IPS DF 6.9 (cell line): Measurements from ENCODE around the gene IQGAP1.
"Not testable (repeated sequence)": the region's sequence is repeated elsewhere in the genome, so short reads cannot be mapped to it uniquely, and the experiment has no call there.

Experiments used
- DNase-seq: peaks from one replicate; pipeline ENCODE4 v3.0.0-alpha.2; 2013; ENCODE audit warnings: low read depth, low spot score
- H3K27ac ChIP-seq: one replicate; pipeline ENCODE4 v1.5.1; 2013; ENCODE audit warnings: low read length, control low read depth
- H3K27me3 ChIP-seq: 2 replicates; pipeline ENCODE4 v1.6.1; 2013; ENCODE audit warnings: mild to moderate bottlenecking, low read length; ENCODE audit not compliant: control insufficient read depth, insufficient read depth
- H3K36me3 ChIP-seq: 2 replicates; pipeline ENCODE4 v1.6.1; 2013; ENCODE audit warnings: low read length; ENCODE audit not compliant: control insufficient read depth, insufficient read depth
- H3K4me1 ChIP-seq: 2 replicates; pipeline ENCODE4 v1.6.1; 2013; ENCODE audit warnings: low read length; ENCODE audit not compliant: control insufficient read depth, insufficient read depth
- H3K4me3 ChIP-seq: 2 replicates; pipeline ENCODE4 v1.5.1; 2013; ENCODE audit warnings: mild to moderate bottlenecking, low read length
- H3K9me3 ChIP-seq: 2 replicates; pipeline ENCODE4 v1.6.1; 2013; ENCODE audit warnings: low read length, inconsistent platforms; ENCODE audit not compliant: control insufficient read depth, insufficient read depth
- WGBS: extraction: QIAGEN DNeasy Blood & Tissue Kit; methylation state at CpG from one replicate; pipeline ENCODE4 v1.1.7; 2013; ENCODE audit warnings: mixed read lengths, missing lambda C conversion rate; ENCODE audit not compliant: insufficient read length, insufficient coverage; 5-methylcytosine and 5-hydroxymethylcytosine counted together

IQGAP1 gene

GRCh38 chr15:90409587-90409986 is 21.5 kb downstream of the IQGAP1 start:
- H3K36me3 ChIP-seq, H3K27me3 ChIP-seq, H3K9me3 ChIP-seq, H3K27ac ChIP-seq, DNase-seq, H3K4me1 ChIP-seq, H3K4me3 ChIP-seq: not testable (repeated sequence)
- WGBS = no CpG with 5 or more reads among the region's 3 CpGs

- WGBS = no CpG with 5 or more reads among the region's 4 CpGs
- H3K36me3 ChIP-seq, H3K9me3 ChIP-seq, H3K4me1 ChIP-seq, H3K27me3 ChIP-seq, H3K27ac ChIP-seq, DNase-seq, H3K4me3 ChIP-seq: not testable (repeated sequence)
Observed at GRCh38 chr15:90410316-90410715, 22.3 kb downstream of the IQGAP1 start.

GRCh38 chr15:90411176-90411575 is 23.1 kb downstream of the IQGAP1 start:
- WGBS = no CpG with 5 or more reads among the region's 2 CpGs
- H3K36me3 ChIP-seq = no peaks in the 10 kb centered on the region
- DNase-seq = no peak

GRCh38 chr15:90412356-90413194 is 24.5 kb downstream of the IQGAP1 start:
- Histone ChIP-seq H3K9me3 (no peaks in the 10 kb centered on the region), H3K36me3 (no peaks in the 10 kb centered on the region), H3K27me3 (no peaks in the 10 kb centered on the region), H3K4me3 (no peak overlapping the region), H3K27ac (peak overlapping the region; percentile 42), H3K4me1 (peaks cover 7% of the 10 kb centered on the region; the same call in 1 of the 2 replicates)
- peak; percentile 57 for DNase-seq
- WGBS = no CpG with 5 or more reads among the region's 3 CpGs

More at GRCh38 chr15:90411176-90411575, 23.1 kb downstream of the IQGAP1 start:
- Histone ChIP-seq H3K27me3 (no peaks in the 10 kb centered on the region), H3K4me3 (no peak overlapping the region), H3K27ac (no peak overlapping the region), H3K4me1 (peaks cover 7% of the 10 kb centered on the region; the same call in 1 of the 2 replicates), H3K9me3 (no peaks in the 10 kb centered on the region)

- Histone ChIP-seq H3K9me3 (no peaks in the 10 kb centered on the region), H3K27me3 (no peaks in the 10 kb centered on the region), H3K27ac (peak overlapping the region; percentile 42), H3K36me3 (no peaks in the 10 kb centered on the region), H3K4me3 (no peak overlapping the region), H3K4me1 (peaks cover 7% of the 10 kb centered on the region; the same call in 1 of the 2 replicates)
- no CpG with 5 or more reads among the region's 10 CpGs for WGBS
- no peak for DNase-seq
Observed at GRCh38 chr15:90413411-90414379, 25.7 kb downstream of the IQGAP1 start.

GRCh38 chr15:90414408-90415028 is 26.5 kb downstream of the IQGAP1 start:
- H3K4me3 ChIP-seq = no peak overlapping the region
- no peak for DNase-seq

GRCh38 chr15:90416052-90416451 is 28.0 kb downstream of the IQGAP1 start:
- H3K27me3 ChIP-seq, H3K9me3 ChIP-seq, H3K27ac ChIP-seq, H3K4me3 ChIP-seq, DNase-seq, H3K36me3 ChIP-seq, H3K4me1 ChIP-seq: not testable (repeated sequence)
- no CpG with 5 or more reads among the region's 5 CpGs for WGBS

More at GRCh38 chr15:90414408-90415028, 26.5 kb downstream of the IQGAP1 start:
- no CpG with 5 or more reads among the region's 9 CpGs for WGBS
- H3K4me1 ChIP-seq = peaks cover 7% of the 10 kb centered on the region; the same call in 1 of the 2 replicates
- no peak overlapping the region for H3K27ac ChIP-seq
- no peaks in the 10 kb centered on the region for H3K27me3 ChIP-seq
- H3K9me3 ChIP-seq = no peaks in the 10 kb centered on the region
- H3K36me3 ChIP-seq = no peaks in the 10 kb centered on the region

- H3K36me3 ChIP-seq = no peaks in the 10 kb centered on the region
- H3K4me3 ChIP-seq = no peak overlapping the region
- H3K27me3 ChIP-seq = no peaks in the 10 kb centered on the region
- no CpG with 5 or more reads among the region's 4 CpGs for WGBS
- no peaks in the 10 kb centered on the region for H3K9me3 ChIP-seq
- H3K27ac ChIP-seq = no peak overlapping the region
- no peak for DNase-seq
- H3K4me1 ChIP-seq = peaks cover 6% of the 10 kb centered on the region; the same call in 1 of the 2 replicates
Observed at GRCh38 chr15:90418627-90419026, 30.6 kb downstream of the IQGAP1 start.

GRCh38 chr15:90419206-90419605 is 31.2 kb downstream of the IQGAP1 start:
- Histone ChIP-seq H3K4me1 (peaks cover 6% of the 10 kb centered on the region; the same call in 1 of the 2 replicates), H3K9me3 (no peaks in the 10 kb centered on the region), H3K36me3 (no peaks in the 10 kb centered on the region)

More at GRCh38 chr15:90419206-90419605, 31.2 kb downstream of the IQGAP1 start:
- Histone ChIP-seq H3K27me3 (no peaks in the 10 kb centered on the region), H3K27ac (no peak overlapping the region), H3K4me3 (no peak overlapping the region)
- no peak for DNase-seq
